Duodenal mucosa (tissue), 2 donors: ENCODE measurements around the gene CHPF.

Source experiments
- H3K27ac ChIP-seq: one replicate; pipeline ENCODE4 v1.7.0; 2013; ENCODE audit warnings: low read depth, low read length
- H3K27me3 ChIP-seq, 2 donors: one replicate each; pipeline ENCODE4 v1.7.0; 2013; ENCODE audit warnings: low read length in 2 of 2, control low read depth in 1 of 2; ENCODE audit not compliant: insufficient read depth in 2 of 2, control insufficient read depth in 1 of 2
- H3K36me3 ChIP-seq, 2 donors: one replicate each; pipeline ENCODE4 v1.7.0; 2013; ENCODE audit warnings: low read length in 2 of 2, control low read depth in 1 of 2; ENCODE audit not compliant: insufficient read depth in 2 of 2, control insufficient read depth in 1 of 2
- H3K4me1 ChIP-seq, 2 donors: one replicate each; pipeline ENCODE4 v1.7.0; 2013; ENCODE audit warnings: low read length in 2 of 2, control low read depth in 1 of 2; ENCODE audit not compliant: insufficient read depth in 2 of 2, control insufficient read depth in 1 of 2
- H3K4me3 ChIP-seq, 2 donors: one replicate each; pipeline ENCODE4 v1.7.0; 2013; ENCODE audit warnings: low read length in 2 of 2, low read depth in 1 of 2
- H3K9ac ChIP-seq, 2 donors: one replicate each; pipeline ENCODE4 v1.7.0; 2013; ENCODE audit warnings: low read length in 2 of 2, low read depth in 1 of 2
- H3K9me3 ChIP-seq, 2 donors: one replicate each; pipeline ENCODE4 v1.7.0; 2013; ENCODE audit warnings: low read length in 2 of 2, control low read depth in 1 of 2; ENCODE audit not compliant: control insufficient read depth in 1 of 2

CHPF gene

DNA sequence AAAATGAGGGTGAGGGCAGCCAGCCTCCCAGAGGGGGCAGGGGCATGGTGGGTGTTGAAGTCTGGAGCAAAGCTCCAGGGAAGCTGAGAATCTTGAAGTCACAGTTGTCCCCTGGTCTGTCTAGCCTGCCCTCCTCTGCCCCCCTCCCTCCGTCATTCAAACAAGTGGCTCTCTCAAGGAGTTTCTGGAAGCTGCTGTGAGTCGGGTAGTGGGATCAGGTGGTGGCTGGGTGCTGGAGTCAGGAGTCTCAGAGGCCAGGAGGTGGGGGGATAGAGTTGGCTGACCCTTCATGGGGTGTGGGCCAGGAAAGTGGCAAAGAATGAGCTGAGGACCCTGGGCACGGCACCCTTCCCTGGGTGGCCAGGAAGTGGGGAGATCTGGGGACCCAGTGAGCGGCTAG lies 29.8 kb downstream of the CHPF start:
- no peaks in the 10 kb centered on the region for H3K9me3 ChIP-seq
- no peak overlapping the region for H3K27ac ChIP-seq
- peaks cover 5 to 10% of the 10 kb centered on the region in 2 donors for H3K4me1 ChIP-seq
- no peak overlapping the region for H3K9ac ChIP-seq
- H3K36me3 ChIP-seq: no peaks in the 10 kb centered on the region
- H3K27me3 ChIP-seq: peaks cover 56 to 68% of the 10 kb centered on the region in 2 donors
- no peak overlapping the region for H3K4me3 ChIP-seq

DNA sequence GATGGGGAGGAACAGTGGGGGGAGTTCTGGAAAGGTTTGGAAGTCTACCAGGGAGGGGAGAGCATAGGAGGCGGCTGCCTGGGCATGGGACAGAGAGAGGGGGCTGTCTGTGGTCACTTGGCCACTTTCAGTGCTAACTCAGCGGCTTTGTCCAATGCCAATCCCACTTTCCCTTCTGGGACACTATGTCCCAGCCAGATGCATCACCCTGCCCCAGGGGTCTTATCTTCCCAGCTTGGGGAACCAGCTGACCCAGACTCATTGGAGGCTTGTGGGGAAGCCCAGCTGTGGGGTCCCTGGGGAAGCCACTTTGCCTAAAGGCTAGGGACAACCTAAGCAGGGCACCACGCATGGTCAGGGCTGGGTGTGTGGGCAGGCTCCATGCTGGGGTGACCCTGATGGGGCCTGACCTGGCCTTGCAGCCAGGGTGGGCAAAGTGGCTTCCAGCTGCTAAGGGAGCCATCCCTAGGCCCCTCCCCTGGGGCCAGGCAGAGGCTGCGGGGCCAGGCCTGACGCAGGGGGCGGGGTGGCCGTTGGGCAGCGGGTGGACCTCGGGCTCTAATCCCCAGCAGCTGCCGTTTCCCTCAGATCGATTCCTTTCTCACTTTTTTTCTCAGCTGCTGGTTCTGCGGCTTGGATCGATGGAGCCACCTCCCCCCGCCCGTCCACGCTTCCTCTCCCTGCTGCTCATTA lies 30.9 kb downstream of the CHPF start:
- Histone ChIP-seq H3K9ac (no peak overlapping the region), H3K36me3 (no peaks in the 10 kb centered on the region), H3K27ac (no peak overlapping the region), H3K27me3 (peaks cover 56 to 64% of the 10 kb centered on the region in 2 donors), H3K9me3 (no peaks in the 10 kb centered on the region), H3K4me1 (peaks cover 5 to 10% of the 10 kb centered on the region in 2 donors), H3K4me3 (no peak overlapping the region)

DNA sequence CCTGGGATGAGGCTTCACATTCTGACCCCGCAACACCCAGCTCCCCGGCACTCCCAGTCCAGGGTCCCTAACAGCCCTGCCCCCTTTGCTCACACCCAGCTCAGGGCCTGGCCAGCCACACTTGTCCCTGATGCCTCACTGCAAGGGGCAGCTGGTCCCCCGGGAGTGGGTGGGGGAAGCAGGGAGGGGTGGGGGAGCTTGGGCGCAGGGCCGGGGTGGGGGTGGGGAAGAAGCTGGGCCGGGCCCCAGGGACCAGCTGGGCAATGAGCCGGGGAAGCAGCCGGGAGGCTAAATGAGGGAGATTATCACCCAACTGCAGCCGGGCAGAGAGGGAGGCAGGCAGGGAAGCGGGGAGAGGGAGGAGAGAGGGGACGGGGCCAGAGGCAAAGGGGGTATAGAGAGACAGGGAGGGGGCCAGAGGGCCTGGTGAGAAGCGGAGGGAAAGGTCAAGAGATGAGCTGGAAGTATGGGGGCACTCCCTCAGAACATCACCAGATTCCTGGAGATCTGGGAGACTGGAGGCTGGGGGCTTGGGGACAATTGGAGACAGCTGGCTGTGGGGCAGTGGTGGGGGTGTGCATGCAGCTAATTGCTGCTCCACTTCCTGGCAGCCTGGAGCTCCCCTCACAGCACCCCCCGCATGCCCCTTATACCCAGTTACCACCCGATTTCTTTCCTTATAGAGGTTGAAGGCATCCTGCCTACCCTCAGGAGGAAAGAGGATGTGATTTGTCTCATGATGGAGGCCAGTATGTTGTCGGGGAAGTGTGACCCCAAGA lies 31.9 kb downstream of the CHPF start:
- H3K36me3 ChIP-seq: peaks cover 0 to 4% of the 10 kb centered on the region in 2 donors
- H3K9ac ChIP-seq: no peak overlapping the region
- no peak overlapping the region for H3K27ac ChIP-seq
- peaks cover 50 to 55% of the 10 kb centered on the region in 2 donors for H3K27me3 ChIP-seq
- no peaks in the 10 kb centered on the region for H3K9me3 ChIP-seq
- H3K4me3 ChIP-seq: no peak overlapping the region
- H3K4me1 ChIP-seq: peaks cover 5 to 10% of the 10 kb centered on the region in 2 donors

DNA sequence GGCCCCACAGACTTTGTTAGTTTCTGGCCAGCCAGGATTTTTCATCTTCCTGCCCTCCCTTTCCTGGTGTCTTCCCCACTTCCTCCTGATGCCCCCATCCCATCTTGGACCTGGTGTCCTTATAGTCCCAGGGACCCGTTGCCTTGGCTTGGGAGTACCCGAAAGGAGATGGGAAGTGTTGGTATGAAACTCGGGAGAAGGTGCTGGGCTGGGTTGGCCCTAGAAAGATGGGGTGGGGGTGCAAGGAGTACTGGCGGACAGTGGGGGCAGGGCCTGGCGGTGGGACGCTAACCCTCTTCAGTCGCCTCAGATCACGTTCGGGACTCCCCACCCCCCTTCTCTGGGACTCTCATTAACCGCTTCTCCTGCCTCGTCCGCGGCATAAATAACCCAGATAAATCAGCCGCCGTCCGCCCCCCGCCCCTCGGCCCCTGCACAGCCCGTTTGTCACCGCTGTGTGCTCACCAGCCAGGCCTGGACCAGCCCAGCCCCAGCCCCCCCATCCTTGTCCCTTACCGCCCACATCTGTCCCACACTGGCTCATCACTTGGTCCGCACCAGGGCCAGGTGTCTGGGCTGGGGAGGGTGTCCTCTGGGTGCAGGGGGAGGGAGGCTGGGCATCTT lies 33.0 kb downstream of the CHPF start:
- no peak overlapping the region for H3K27ac ChIP-seq
- H3K9ac ChIP-seq: no peak overlapping the region
- peaks cover 39 to 45% of the 10 kb centered on the region in 2 donors for H3K27me3 ChIP-seq
- H3K9me3 ChIP-seq: no peaks in the 10 kb centered on the region
- H3K4me1 ChIP-seq: peaks cover 5 to 10% of the 10 kb centered on the region in 2 donors
- H3K36me3 ChIP-seq: peaks cover 0 to 15% of the 10 kb centered on the region in 2 donors
- H3K4me3 ChIP-seq: no peak overlapping the region

DNA sequence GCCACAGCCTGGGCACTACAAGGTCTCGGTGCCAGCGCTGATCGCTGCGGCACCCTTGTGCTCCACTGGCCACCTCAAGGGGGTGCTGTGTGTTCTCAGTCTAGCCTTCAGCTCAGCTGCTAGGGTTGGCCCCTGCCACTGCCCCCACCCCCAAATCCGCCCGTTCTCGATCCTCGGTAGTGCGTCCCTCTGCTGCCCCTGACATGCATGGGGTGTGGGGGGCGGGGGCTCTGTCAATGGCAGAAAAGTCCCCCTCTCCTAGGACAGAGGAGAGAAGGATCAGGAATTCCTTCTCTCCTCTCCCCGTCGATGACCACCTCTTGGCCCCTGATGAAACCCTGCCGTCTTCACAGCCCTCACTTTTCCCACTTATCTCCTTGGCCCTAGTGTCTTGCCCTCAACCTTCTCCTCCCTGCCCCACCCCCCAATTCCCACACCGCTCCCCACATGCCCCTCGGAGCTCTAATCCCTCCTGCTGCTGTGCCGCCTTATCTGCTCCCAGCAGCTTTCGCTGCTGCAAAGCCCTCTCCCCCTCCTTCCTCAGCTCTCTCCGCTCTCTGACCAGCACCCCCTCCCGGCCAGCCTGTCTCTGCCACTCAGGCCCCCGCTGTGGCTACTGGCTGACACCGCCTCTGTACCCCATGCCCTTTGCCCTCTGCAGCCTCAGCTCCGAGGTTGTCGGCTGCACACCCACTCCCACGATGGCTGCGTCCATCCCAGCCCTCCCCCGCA lies 33.7 kb downstream of the CHPF start:
- Histone ChIP-seq H3K9me3 (no peaks in the 10 kb centered on the region), H3K4me1 (peaks cover 5 to 10% of the 10 kb centered on the region in 2 donors), H3K27ac (no peak overlapping the region), H3K36me3 (peaks cover 0 to 22% of the 10 kb centered on the region in 2 donors), H3K27me3 (peaks cover 36 to 45% of the 10 kb centered on the region in 2 donors), H3K4me3 (peak overlapping the region; percentile 2 to 27), H3K9ac (no peak overlapping the region)

DNA sequence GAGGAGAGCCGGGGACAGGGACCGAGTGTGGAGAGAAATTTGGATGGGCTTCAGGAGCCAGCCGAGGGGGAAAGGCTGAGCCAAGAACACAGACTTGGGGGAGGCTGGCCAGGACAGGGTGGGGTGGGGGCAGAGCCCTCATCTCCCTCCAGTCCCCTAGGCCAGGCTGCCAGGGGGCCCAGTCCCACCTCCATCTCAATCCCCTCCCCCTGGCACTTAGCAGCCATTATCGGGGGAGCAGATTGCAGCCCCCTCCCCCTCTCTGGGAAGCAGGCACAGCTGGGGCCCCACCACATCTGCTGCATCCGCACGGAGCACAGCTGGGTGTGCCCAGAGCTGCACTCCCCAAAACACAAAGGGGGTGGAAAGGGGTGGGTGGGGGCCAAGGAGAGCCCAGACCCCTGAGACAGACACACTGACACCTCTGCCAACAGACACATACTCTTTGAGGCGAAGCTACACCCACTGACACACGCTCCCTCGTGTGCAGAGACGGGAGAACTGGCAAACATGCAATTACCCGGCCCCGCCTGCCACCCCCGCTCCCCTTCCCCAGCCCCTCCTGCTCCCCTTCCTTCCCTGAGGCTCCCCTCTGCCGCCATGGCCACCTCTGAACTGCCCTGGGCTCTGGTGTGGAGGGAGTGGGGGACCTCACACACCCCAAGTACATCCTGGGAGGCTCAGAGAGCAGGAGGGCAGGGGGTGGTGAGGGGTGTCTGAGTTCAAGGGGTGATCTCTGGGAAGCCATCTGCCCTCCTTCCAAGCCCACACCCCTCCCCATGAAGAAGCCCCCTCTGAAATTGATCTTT lies 34.4 kb downstream of the CHPF start:
- H3K36me3 ChIP-seq: peaks cover 7 to 29% of the 10 kb centered on the region in 2 donors
- H3K4me3 ChIP-seq: peak overlapping the region in 1 of 2 donors; percentile 2
- H3K27me3 ChIP-seq: peaks cover 30 to 39% of the 10 kb centered on the region in 2 donors
- peaks cover 5 to 10% of the 10 kb centered on the region in 2 donors for H3K4me1 ChIP-seq
- no peak overlapping the region for H3K9ac ChIP-seq
- H3K27ac ChIP-seq: no peak overlapping the region
- no peaks in the 10 kb centered on the region for H3K9me3 ChIP-seq

DNA sequence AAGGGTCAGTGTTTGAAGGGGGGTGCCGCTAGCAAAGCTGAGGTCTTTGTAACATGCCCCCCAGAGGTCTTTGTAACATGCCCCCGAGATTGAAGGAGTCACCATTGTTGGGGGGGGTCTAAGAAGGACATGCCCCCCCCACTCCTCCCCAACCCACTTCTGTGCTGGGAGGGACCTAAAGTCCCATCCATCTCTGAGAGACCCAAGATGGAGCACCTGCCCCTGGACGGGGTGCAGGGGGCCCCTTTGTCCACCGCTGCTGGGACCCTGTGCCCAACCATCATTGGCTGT lies 35.2 kb downstream of the CHPF start:
- Histone ChIP-seq H3K27me3 (peaks cover 22 to 31% of the 10 kb centered on the region in 2 donors), H3K9ac (no peak overlapping the region), H3K4me3 (no peak overlapping the region), H3K4me1 (peaks cover 5 to 10% of the 10 kb centered on the region in 2 donors), H3K36me3 (peaks cover 9 to 37% of the 10 kb centered on the region in 2 donors), H3K9me3 (no peaks in the 10 kb centered on the region), H3K27ac (no peak overlapping the region)

DNA sequence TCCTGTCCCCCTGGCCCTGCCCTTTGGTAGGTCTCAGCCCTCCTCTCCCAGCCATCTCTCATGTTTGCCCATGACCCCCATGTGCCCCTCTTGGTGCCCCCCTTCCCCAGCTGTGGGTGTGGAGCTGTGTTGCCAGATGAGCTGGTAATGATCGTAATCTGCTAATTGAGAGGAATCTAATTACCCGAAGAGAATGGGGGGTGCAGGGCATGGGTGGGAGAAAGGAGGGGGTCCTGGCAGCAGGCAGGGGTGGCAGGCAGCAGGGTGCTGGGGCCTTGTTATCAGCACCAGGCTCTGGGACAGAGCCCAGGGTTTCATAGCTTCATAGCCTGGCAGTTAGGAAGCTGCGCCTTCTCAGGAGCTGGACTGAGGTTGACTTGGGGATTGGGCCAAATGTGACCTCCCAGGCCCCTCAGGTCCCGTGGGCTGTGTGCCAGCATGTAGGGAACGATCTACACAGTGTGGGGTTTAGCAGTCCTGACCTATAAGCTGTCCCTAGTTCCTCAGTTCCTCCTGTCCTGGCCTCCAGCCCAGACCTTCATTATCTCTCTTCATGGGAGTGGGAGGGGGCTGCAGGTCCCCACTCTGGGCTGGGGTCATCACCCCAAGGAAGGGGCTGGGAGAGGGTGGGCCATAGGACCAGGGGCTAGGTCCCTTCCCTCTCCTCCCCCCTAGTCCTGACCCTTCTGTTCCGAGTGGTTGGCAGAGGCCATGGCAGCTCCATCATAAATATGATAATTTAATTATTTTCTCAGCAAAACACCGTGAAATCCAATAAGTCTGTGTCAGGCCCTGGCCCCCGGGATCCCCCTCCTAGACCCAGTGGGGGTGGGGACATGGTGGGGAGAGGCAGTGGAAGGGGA lies 35.8 kb downstream of the CHPF start:
- H3K27me3 ChIP-seq: peaks cover 16 to 26% of the 10 kb centered on the region in 2 donors
- H3K4me1 ChIP-seq: peaks cover 5 to 10% of the 10 kb centered on the region in 2 donors
- no peak overlapping the region for H3K9ac ChIP-seq
- H3K4me3 ChIP-seq: no peak overlapping the region
- peaks cover 10 to 40% of the 10 kb centered on the region in 2 donors for H3K36me3 ChIP-seq
- H3K27ac ChIP-seq: no peak overlapping the region
- H3K9me3 ChIP-seq: no peaks in the 10 kb centered on the region
